ENCODE measurements around the gene LARGE1.

LARGE1 gene

GRCh38 chr22:33838644-33839043 is 81.6 kb downstream of the LARGE1 start:
- Histone ChIP-seq H3K27ac (no peak overlapping the region), H3K4me3 (ENCODE audit: low read depth, low read length) (no peak overlapping the region), H3K27me3 (replicated peaks) (no peaks in the 10 kb centered on the region), H3K36me3 (replicated peaks) (no peaks in the 10 kb centered on the region)
- DNase-seq, result no peak
- in situ Hi-C loops (cut with HindIII; ENCODE audit: low pct_ligation_motif_present, low sequenced_read_pairs), result no loop called here
- no peak for TF ChIP-seq CTCF (IDR thresholded peaks at IDR 0.05; ENCODE audit: low read depth, low read length, missing control alignments)

- Histone ChIP-seq H3K4me3 (ENCODE audit: low read depth, low read length) (no peak overlapping the region), H3K27me3 (replicated peaks) (no peaks in the 10 kb centered on the region), H3K36me3 (replicated peaks) (no peaks in the 10 kb centered on the region), H3K27ac (no peak overlapping the region)
- DNase-seq, result no peak
- TF ChIP-seq CTCF (IDR thresholded peaks at IDR 0.05; ENCODE audit: low read depth, low read length, missing control alignments), result no peak
- in situ Hi-C loops (cut with HindIII; ENCODE audit: low pct_ligation_motif_present, low sequenced_read_pairs), result no loop called here
Measured at GRCh38 chr22:33837826-33838225, 82.5 kb downstream of the LARGE1 start.

GRCh38 chr22:33835265-33835664 is 85.0 kb downstream of the LARGE1 start:
- in situ Hi-C loops (cut with HindIII; ENCODE audit: low pct_ligation_motif_present, low sequenced_read_pairs), result no loop called here
- Histone ChIP-seq H3K4me3 (ENCODE audit: low read depth, low read length) (no peak overlapping the region), H3K27ac (no peak overlapping the region), H3K27me3 (replicated peaks) (no peaks in the 10 kb centered on the region), H3K36me3 (replicated peaks) (no peaks in the 10 kb centered on the region)
- no peak for TF ChIP-seq CTCF (IDR thresholded peaks at IDR 0.05; ENCODE audit: low read depth, low read length, missing control alignments)
- DNase-seq, result no peak

GRCh38 chr22:33832558-33833151 is 87.6 kb downstream of the LARGE1 start:
- in situ Hi-C loops (cut with HindIII; ENCODE audit: low pct_ligation_motif_present, low sequenced_read_pairs), result no loop called here
- Histone ChIP-seq H3K27me3 (replicated peaks) (no peaks in the 10 kb centered on the region), H3K4me3 (ENCODE audit: low read depth, low read length) (no peak overlapping the region), H3K27ac (no peak overlapping the region), H3K36me3 (replicated peaks) (no peaks in the 10 kb centered on the region)
- no peak for DNase-seq
- TF ChIP-seq CTCF (IDR thresholded peaks at IDR 0.05; ENCODE audit: low read depth, low read length, missing control alignments), result no peak

- no peaks in the 10 kb centered on the region for H3K27me3 ChIP-seq (replicated peaks)
- in situ Hi-C loops (cut with HindIII; ENCODE audit: low pct_ligation_motif_present, low sequenced_read_pairs), result no loop called here
- no peaks in the 10 kb centered on the region for H3K36me3 ChIP-seq (replicated peaks)
- no peak for DNase-seq
- no peak for TF ChIP-seq CTCF (IDR thresholded peaks at IDR 0.05; ENCODE audit: low read depth, low read length, missing control alignments)
- H3K4me3 ChIP-seq (ENCODE audit: low read depth, low read length), result no peak overlapping the region
- no peak overlapping the region for H3K27ac ChIP-seq
Measured at GRCh38 chr22:33831651-33832050, 88.6 kb downstream of the LARGE1 start.

- in situ Hi-C loops (cut with HindIII; ENCODE audit: low pct_ligation_motif_present, low sequenced_read_pairs), result no loop called here
- H3K36me3 ChIP-seq (replicated peaks), result no peaks in the 10 kb centered on the region
- TF ChIP-seq CTCF (IDR thresholded peaks at IDR 0.05; ENCODE audit: low read depth, low read length, missing control alignments), result no peak
- no peak overlapping the region for H3K4me3 ChIP-seq (ENCODE audit: low read depth, low read length)
- no peaks in the 10 kb centered on the region for H3K27me3 ChIP-seq (replicated peaks)
- H3K27ac ChIP-seq, result no peak overlapping the region
- no peak for DNase-seq
Measured at GRCh38 chr22:33831207-33831606, 89.1 kb downstream of the LARGE1 start.

Measured in brain microvascular endothelial cell (primary cell).